OCI-LY1 (cell line): ENCODE results near the gene ITGA1.

Experiments
- EZH2 ChIP-seq: fragments of 200-600 bp; sonication (generic), shearing (Covaris generic); IDR thresholded peaks from 2 replicates; pipeline ENCODE4 v1.8.0; 2017; ENCODE audit warnings: borderline replicate concordance, mixed run types, mild to moderate bottlenecking, antibody characterized with exemption, low read length, moderate library complexity, mixed read lengths
- TF ChIP-seq, protein P1 (sequence below): fragments of 200-600 bp; sonication (generic), shearing (Covaris generic); IDR thresholded peaks from 2 replicates; pipeline ENCODE4 v1.5.1; 2017; ENCODE audit warnings: mild to moderate bottlenecking, antibody characterized with exemption, low read length, moderate library complexity, mixed read lengths

DNA sequence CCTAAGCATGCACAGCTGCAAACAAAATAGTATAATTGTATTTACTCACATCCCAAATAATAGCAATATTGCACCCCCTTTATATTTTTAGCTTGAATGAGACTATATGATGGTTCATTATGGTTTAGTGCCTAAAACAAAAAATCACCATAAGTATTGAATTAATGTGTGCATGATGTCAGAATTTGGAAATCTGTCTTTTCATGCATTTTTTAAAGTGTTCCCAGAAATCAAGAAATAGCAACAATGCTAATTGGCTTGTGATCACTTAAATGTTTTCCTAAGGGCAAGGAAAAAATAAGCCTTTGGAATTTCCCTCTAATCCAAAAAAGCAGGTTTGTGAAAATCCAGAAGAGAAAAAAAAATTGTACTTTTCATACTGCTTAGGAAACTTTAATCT, 150.5 kb downstream of the ITGA1 start:
- TF ChIP-seq, protein P1, sequence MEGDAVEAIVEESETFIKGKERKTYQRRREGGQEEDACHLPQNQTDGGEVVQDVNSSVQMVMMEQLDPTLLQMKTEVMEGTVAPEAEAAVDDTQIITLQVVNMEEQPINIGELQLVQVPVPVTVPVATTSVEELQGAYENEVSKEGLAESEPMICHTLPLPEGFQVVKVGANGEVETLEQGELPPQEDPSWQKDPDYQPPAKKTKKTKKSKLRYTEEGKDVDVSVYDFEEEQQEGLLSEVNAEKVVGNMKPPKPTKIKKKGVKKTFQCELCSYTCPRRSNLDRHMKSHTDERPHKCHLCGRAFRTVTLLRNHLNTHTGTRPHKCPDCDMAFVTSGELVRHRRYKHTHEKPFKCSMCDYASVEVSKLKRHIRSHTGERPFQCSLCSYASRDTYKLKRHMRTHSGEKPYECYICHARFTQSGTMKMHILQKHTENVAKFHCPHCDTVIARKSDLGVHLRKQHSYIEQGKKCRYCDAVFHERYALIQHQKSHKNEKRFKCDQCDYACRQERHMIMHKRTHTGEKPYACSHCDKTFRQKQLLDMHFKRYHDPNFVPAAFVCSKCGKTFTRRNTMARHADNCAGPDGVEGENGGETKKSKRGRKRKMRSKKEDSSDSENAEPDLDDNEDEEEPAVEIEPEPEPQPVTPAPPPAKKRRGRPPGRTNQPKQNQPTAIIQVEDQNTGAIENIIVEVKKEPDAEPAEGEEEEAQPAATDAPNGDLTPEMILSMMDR: no peak
- TF ChIP-seq EZH2: no peak
